GM12878 (cell line): Measurements from ENCODE around the gene FAM219A. TPM values are rescaled to one million over a fixed set of nuclear protein-coding genes. Genes with fewer than 3 reads are reported as not detected.

Source experiments
- ATAC-seq: fragments of 200-7000 bp; cut with Tn5 transposase; 3 replicates; pipeline ENCODE4 v1.9.1; 2020; ENCODE audit warnings: mild to moderate bottlenecking, moderate library complexity
- BruUV-seq: library from RNA; stranded (reverse); fragments of 400-500 nt; replicated peaks from 2 replicates; lab custom pipeline; 2021; lab: Mats Ljungman, UMichigan
- CTCF ChIA-PET: fragments of 300-600 bp; sonication (Branson Sonifier 250); formaldehyde crosslinking; extraction: SDS; loops from one replicate; lab custom pipeline; 2021; ENCODE audit warnings: inconsistent platforms; lab: Yijun Ruan, JAX
- POLR2A ChIA-PET: fragments of 350-600 bp; formaldehyde crosslinking; extraction: SDS; loops from one replicate; lab custom pipeline; 2021; ENCODE audit warnings: inconsistent platforms; lab: Charles Lee
- RAD21 ChIA-PET: fragments of 300-600 bp; sonication (Branson Sonifier 250); formaldehyde crosslinking; loops from one replicate; lab custom pipeline; 2023; ENCODE audit warnings: antibody characterized with exemption; ENCODE audit not compliant: unreplicated experiment; lab: Charles Lee
- SMC1A ChIA-PET: fragments of 300-600 bp; sonication (Branson Sonifier 250); formaldehyde crosslinking; loops from one replicate; lab custom pipeline; 2023; ENCODE audit not compliant: unreplicated experiment, uncharacterized antibody; lab: Charles Lee
- DNase-seq: peaks from one replicate; pipeline ENCODE4 v3.0.0-alpha.2; 2011; ENCODE audit warnings: low read depth, low spot score
- FAIRE-seq: peaks from 3 replicates; lab custom pipeline; 2011; peaks lifted over from hg19 to GRCh38; lab: Jason Lieb, UNC
- H2AFZ ChIP-seq: 2 replicates; pipeline ENCODE4 v1.6.0; 2011; ENCODE audit warnings: low read depth, low read length, control low read depth; ENCODE audit not compliant: control insufficient read depth
- H3K27ac ChIP-seq: 2 replicates; pipeline ENCODE4 v1.5.1; 2011; ENCODE audit warnings: control low read depth; ENCODE audit not compliant: control insufficient read depth, insufficient read depth
- H3K27me3 ChIP-seq, 2 experiments: replicated peaks in 1 of 2; 2 replicates each; pipeline versions ENCODE4 v1.6.0 to v1.6.1; 2011; ENCODE audit warnings: low read length in 1 of 2; ENCODE audit not compliant: control insufficient read depth in 2 of 2, insufficient read depth in 2 of 2
- H3K36me3 ChIP-seq, 2 experiments: 2 replicates each; pipeline ENCODE4 v1.5.1; 2011; ENCODE audit warnings: low read length in 1 of 2; ENCODE audit not compliant: control insufficient read depth in 2 of 2, insufficient read depth in 2 of 2
- H3K4me1 ChIP-seq: 2 replicates; pipeline ENCODE4 v1.6.1; 2011; ENCODE audit warnings: mild to moderate bottlenecking, low read length, moderate library complexity, mixed read lengths; ENCODE audit not compliant: control insufficient read depth, insufficient read depth
- H3K4me2 ChIP-seq: 2 replicates; pipeline ENCODE4 v1.6.0; 2011; ENCODE audit warnings: control low read depth; ENCODE audit not compliant: control insufficient read depth, insufficient read depth
- H3K4me3 ChIP-seq: fragments of 200-600 bp; sonication (generic); 2 replicates; pipeline ENCODE4 v1.5.1; 2016
- H3K79me2 ChIP-seq: 2 replicates; pipeline ENCODE4 v1.6.0; 2011; ENCODE audit warnings: low read length; ENCODE audit not compliant: control insufficient read depth, insufficient read depth
- H3K9ac ChIP-seq: 2 replicates; pipeline ENCODE4 v1.8.0; 2011; ENCODE audit warnings: low read length, control low read depth, mixed read lengths; ENCODE audit not compliant: control insufficient read depth, insufficient read depth
- H3K9me3 ChIP-seq: replicated peaks from 3 replicates; pipeline ENCODE4 v1.5.1; 2011; ENCODE audit warnings: mild to moderate bottlenecking, low read length; ENCODE audit not compliant: control insufficient read depth, insufficient read depth
- H4K20me1 ChIP-seq: 2 replicates; pipeline ENCODE4 v1.6.0; 2011; ENCODE audit not compliant: control insufficient read depth, insufficient read depth
- CTCF ChIP-seq, 3 experiments: IDR thresholded peaks in 2 of 3; conservative IDR thresholded peaks in 1 of 3; 2 replicates each; pipeline ENCODE4 v1.5.1; 2011; ENCODE audit warnings: low read depth in 3 of 3, low read length in 3 of 3, mild to moderate bottlenecking in 3 of 3, control low read depth in 2 of 3, moderate library complexity in 2 of 3, inconsistent platforms in 1 of 3, mixed read lengths in 1 of 3; ENCODE audit not compliant: control insufficient read depth in 2 of 3, insufficient read depth in 1 of 3; ENCODE audit errors: extremely low read depth in 1 of 3
- SREBF2 ChIP-seq: IDR thresholded peaks from 2 replicates; pipeline ENCODE4 v1.6.1; 2012; ENCODE audit warnings: mild to moderate bottlenecking, low read length
- WGBS: methylation state at CpG from one replicate; pipeline ENCODE4 v1.1.6; 2016; ENCODE audit warnings: low lambda C conversion rate; ENCODE audit not compliant: insufficient replicate concordance, insufficient coverage; ENCODE audit errors: missing lambda C conversion rate; 5-methylcytosine and 5-hydroxymethylcytosine counted together
- in situ Hi-C: fragments of 300-500 bp; cut with MboI; formaldehyde crosslinking; loops from 9 replicates; pipeline ENCODE4 v1.14.3; 2018; ENCODE audit warnings: mixed read lengths
- intact Hi-C: fragments of 100-400 bp; cut with micrococcal nuclease; formaldehyde crosslinking; loops from one replicate; pipeline ENCODE4 v1.14.2; 2022; ENCODE audit not compliant: unreplicated experiment
- polyA plus RNA-seq, 11 experiments: library from polyadenylated mRNA; depleted of rRNA in 4 of 11; unstranded in 6 of 11; stranded (reverse) in 5 of 11; fragments of >200 nt; fragmentation: Nextera tagmentation in 4 of 11; fragmentation: Illumina TruSeq in 1 of 11; extraction: Ambion mirVana in 4 of 11; extraction: Trizol in 1 of 11; gene quantifications; 1 replicate in 1 of 11; 2 replicates in 10 of 11; pipeline versions ENCODE4 v1.2.1 to v1.2.3, GENCODE V29; 2011 to 2016; ENCODE audit warnings: inconsistent platforms in 2 of 11, missing spikeins in 2 of 11, low read depth in 1 of 11
- total RNA-seq, 4 experiments: library from RNA; depleted of rRNA in 3 of 4; stranded (reverse); fragments of >200 nt in 3 of 4; fragmentation: Illumina TruSeq in 1 of 4; extraction: Trizol in 1 of 4; gene quantifications; 2 replicates each; pipeline versions ENCODE4 v1.2.1 to v1.2.3, GENCODE V29; 2013 to 2021

Gene FAM219A
- total and polyA plus RNA-seq, 10 of the 15 experiments (the other 5 are each of a cell fraction or from before 2014, with no cell fraction given) = 0.11 to 2.0 (median 0.71) TPM

GRCh38 chr9:34371886-34372466 is 86.4 kb downstream of the FAM219A start:
- 0 out of 2 replicates have a peak, but pooled peaks cover 3% of the 10 kb centered on the region for H3K4me1 ChIP-seq
- FAIRE-seq (no peak), DNase-seq (no peak), ATAC-seq (no peak)
- no peak overlapping the region for H3K9ac ChIP-seq
- no peak for TF ChIP-seq SREBF2
- no peak for TF ChIP-seq CTCF (IDR thresholded peaks at IDR 0.05 in 2 of 3, conservative IDR thresholded peaks at IDR 0.05 in 1 of 3; ENCODE audit: control insufficient read depth in 2 of 3, extremely low read depth in 1 of 3, insufficient read depth in 1 of 3, low read depth in 3 of 3, low read length in 3 of 3)
- no peaks in the 10 kb centered on the region for H3K27me3 ChIP-seq
- peaks cover 2% of the 10 kb centered on the region; the same call in 1 of the 3 replicates for H3K9me3 ChIP-seq
- in situ Hi-C loops (no loop called here), intact Hi-C loops (no loop called here)
- no peaks in the 10 kb centered on the region for H4K20me1 ChIP-seq
- no peak overlapping the region for H3K4me3 ChIP-seq
- RAD21 ChIA-PET = no interaction called here
- CTCF ChIA-PET = interaction anchor here (1.2 to 1.3 kb wide), 2 partner anchors 31 to 32 kb away, joined by 3 read pairs; no protein-coding TSS in a partner anchor
- SMC1A ChIA-PET = no interaction called here
- H3K36me3 ChIP-seq = no peaks in the 10 kb centered on the region
- H2AFZ ChIP-seq = no peak overlapping the region
- POLR2A ChIA-PET = no interaction called here
- BruUV-seq = no TSS peak
- WGBS = 99% methylated on average over 51 of the region's 60 CpGs
- H3K79me2 ChIP-seq = no peaks in the 10 kb centered on the region
- no peak overlapping the region for H3K4me2 ChIP-seq
- H3K27ac ChIP-seq = no peak overlapping the region
